GM19467 (cell line): ENCODE data around the gene SERPINB2.
"Not testable (repeated sequence)": the region's sequence is repeated elsewhere in the genome, so short reads cannot be mapped to it uniquely, and the experiment has no call there.

Experiments used
- ATAC-seq: cut with Tn5 transposase; IDR thresholded peaks from one replicate; pipeline ENCODE4 v1.9.1; 2021; ENCODE audit warnings: mild to moderate bottlenecking, moderate library complexity; ENCODE audit not compliant: unreplicated experiment

The SERPINB2 gene

DNA sequence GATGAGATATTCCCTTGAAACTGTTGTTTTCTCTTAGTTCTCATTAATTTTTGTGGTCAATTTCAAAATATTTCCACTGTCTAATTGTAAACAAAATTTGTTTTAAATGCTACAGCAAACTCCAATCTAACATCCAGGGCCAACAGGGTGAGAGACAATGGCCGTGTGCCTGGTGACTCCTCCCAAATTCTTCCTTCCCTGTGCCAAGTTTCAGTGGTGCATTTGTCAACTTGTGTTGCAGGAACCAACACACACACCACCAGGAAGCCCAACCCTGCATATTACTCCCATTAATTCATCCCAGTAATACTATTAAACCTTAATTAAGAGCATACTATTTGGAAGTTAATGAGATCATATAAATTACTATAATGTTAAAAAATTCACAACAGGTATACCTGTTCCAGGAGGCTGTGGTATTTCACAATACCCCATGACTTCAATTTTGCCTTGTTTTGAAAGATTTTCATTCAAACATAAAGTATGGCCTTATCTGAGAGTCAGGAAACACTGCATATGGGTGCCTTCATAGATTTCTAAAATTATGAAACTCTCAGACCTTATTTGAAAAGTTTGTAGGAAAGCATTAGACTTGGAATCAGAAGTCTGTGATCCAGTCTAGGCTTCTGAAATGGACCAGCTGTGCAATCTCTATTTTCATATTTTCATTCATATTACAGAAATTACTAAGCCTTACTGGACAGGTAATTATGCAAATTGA lies 1.1 kb downstream of the SERPINB2 start:
- no peak for ATAC-seq

DNA sequence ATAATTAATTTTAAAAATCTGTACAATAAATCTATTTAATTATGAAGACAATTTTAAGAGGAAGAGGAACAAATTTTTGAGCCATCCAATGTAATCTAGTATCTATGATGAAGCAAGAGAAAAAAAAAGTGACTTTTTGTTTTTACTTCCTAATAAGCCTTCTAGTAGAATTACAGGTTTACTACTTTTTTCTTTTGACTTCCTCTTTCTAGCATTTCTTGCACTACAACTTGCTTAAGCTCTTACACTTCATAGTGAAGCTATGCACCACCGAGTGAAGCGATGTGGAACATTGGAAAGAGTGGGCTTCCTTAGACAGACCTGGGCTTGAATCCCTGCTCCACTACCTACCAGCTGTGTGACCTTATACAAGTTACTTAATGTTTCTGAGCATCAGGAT lies 2.1 kb downstream of the SERPINB2 start:
- ATAC-seq, result no peak

DNA sequence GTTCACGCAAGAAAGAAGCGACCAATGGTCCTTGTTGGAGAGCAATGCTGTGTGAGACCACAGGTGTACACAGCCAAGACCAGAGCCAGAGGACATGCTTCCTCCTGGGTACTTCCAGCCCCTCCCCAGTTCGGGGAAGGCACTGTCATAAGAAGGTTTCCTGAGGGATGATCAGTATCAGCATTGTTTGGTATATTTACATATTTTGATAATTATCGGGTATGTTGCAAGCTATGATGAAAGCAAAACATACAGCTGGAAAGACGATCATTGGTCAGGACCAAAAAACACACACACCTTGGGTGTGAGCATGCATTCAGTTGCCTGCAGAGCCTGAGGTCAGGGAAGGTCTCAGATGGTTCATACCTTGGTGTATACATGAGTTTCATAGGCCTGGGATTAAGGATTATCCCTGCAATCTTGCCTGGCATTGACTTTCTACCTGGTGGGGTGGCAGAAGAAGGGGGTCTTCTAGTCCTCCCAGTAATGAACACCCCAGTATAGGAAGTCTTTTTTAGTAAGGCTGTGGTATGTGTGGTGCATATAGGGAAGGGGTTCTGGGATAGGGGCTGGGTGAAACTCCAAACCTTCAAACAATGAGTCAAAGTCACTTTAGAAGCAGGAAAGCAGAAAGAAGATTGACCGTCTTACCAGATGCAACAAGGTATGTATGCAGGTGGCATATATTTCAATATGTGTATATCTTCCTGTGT lies 2.9 kb downstream of the SERPINB2 start:
- no peak for ATAC-seq

DNA sequence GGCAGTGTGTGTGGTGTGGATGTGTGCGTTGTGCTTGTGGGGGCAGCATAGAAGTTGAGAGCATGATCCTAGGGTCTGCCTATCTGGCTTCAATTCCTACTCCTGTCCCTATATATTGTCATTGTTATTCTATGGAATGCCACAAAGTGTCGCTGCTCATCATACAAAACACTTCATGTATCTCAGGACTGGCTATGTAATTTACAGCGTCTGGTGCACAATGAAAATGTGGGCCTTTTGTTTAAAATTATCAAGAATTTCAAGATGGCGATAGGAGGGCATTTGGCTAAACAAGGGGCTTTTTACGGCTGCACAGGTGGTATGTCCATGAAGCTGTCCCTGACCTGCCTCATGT lies 3.4 kb downstream of the SERPINB2 start:
- ATAC-seq, result no peak

DNA sequence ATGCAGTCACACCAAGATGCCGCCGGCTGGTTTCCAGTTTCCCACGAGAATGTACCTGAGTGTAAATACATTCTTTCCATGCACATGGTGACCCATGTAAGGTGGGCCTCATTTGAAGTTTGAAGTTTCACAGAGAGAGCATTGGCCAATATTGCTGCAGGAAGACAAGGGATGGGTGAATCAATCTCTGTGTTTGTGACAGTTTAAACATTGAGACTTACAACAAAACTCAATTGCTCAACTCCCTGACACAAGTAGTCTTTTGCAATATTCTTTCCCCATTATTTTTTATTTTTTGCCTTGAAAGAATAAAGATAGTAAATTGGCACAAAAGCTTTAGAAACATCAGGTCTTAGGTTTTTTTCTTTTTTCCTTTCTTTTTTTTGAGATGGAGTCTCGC lies 5.1 kb downstream of the SERPINB2 start:
- ATAC-seq, result no peak

DNA sequence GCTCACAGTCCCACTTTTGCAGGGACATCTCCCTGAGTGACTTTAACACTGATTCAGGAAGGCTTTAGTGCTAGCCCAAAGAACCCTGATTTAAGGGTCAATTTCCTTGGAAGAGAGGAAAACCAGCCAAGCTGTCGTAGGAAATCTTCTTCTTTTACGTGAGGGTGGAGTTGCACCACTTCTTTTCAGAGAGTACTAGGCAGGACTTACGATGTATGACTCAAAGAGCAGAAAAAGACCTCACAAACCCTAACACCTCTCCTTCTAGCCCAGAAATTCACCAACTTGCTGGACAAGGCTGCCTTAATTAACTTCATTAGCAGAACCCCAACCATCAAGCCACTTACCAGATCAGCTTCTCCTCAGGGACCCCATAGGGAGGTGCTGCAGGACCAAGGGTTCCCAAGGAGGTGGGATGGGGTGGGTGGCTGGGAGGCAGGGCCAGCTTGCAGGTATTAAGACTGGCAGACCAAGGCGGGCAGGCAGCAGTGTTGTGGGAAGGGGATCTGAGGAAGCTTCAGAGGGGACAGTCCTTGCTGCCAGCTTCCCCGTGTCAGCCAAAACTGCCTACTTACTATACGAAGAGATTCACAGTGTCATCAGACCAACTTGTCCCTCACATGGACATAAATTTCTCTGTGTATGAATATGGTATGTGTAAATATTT lies 6.7 kb downstream of the SERPINB2 start:
- ATAC-seq, result no peak

DNA sequence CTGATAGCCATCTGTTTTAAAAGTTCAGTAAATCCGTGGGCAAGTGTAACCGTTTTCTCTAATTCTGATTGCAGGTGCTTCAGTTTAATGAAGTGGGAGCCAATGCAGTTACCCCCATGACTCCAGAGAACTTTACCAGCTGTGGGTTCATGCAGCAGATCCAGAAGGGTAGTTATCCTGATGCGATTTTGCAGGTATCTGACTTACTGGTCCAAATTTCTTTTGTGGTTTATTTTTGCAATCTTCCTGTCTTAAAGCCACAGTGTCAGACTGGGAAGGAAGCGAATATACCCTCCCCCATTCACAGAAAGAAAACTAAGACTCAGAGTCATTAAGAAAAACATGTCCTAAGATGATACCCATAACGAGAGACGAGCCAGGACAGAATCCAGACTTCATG lies 7.7 kb downstream of the SERPINB2 start:
- ATAC-seq, result no peak

DNA sequence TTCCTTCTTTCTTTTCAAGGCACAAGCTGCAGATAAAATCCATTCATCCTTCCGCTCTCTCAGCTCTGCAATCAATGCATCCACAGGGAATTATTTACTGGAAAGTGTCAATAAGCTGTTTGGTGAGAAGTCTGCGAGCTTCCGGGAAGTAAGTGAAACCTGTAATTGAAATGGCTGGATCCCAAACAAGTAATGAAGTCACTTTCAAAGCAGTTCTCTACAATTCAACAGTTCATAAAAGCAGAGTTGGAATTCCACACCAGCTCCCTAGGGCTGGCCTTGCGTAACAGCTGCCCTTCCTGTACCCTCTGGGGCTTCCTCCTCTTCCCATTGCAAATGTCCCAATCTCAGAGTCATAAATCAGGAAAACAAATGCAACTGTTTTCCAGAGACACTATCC lies 9.6 kb downstream of the SERPINB2 start:
- ATAC-seq, result no peak

DNA sequence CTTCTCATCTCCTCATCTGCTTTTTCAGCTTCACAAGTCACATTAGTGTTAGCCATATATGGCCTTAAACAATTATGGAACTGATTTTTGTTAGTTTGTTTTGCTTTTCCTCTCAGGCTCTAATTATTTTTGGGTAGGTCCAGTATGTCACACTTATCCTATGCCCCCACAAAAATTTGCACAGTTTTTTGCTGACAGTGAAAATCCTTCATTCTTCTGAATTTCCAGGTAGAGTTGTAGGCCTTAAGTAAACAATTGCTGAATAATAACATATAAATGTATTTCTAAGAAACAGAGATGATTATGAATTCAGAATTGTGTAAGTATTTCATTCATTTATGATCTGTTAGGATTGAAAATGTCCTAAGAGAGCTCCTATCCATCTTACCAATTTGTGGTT lies 11.7 kb downstream of the SERPINB2 start:
- ATAC-seq, result no peak

DNA sequence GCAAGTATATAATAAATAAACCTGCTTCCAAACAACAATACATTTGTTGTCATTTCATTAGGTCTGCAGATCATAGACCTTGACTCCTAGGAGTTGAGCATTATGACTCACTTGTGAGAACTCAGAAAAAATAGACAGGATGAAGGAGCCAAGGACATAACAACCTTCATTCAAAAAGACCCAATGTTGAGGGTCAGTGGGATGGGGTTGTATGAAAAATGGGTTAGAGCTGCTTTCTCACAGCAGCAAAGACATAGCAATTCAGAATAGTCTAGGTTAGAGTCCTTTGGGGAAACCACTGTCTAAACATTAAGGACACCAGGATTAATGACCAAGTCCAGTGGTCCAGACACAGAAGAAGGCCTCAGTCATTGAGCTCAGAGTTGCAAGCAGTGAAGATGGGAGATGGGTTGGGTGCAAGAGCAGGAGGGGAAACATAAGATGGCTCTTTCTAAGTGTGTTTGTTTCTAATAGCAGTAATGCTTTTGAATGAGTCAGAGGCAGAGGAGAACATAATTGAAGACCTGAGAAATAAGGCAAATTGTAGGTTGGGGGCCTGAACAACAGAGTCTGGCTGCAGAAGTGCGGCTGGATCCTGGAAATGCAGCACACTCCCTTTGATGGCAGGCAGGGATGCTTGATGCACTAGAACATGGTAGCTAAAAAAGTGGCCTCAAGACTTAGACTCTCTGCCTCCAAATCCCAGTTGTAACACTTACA lies 16.5 kb downstream of the SERPINB2 start:
- ATAC-seq, result no peak

DNA sequence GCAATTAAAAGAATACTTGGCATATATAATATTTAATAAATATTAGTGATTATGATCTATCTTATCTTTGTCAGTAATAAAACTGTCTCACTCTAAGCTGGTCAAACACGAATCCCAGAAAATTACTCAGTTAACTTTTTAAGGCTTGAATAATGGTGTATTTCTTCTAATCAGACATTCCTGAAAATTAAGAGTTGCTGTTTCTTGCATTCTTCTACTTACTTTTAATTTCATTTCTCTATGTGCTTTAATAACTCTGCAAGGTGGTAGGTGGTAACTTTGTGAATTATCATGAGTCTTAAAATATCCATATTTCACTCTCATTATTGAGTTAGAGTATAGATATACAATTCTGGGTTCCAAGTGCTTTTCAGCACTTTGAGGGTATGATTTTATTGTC lies 17.2 kb downstream of the SERPINB2 start:
- ATAC-seq, result no peak

DNA sequence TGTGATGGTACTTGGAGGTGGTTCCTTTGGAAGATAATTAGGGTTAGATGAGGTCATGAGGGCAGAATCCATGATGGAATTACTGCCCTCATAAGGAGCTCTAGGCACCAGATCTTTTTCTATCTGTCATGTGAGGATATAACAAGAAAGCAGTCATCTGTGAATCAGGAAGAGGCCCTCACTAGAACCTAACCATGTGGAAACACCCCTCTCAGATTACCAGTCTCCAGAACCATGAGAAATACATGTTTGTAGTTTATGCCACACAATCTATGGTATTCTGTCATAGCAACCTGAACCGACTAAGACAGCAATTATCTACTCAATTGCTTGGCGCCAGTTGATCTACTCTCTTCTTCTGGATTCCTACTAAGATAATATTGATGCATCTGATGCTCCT lies 17.9 kb downstream of the SERPINB2 start:
- ATAC-seq, result no peak

DNA sequence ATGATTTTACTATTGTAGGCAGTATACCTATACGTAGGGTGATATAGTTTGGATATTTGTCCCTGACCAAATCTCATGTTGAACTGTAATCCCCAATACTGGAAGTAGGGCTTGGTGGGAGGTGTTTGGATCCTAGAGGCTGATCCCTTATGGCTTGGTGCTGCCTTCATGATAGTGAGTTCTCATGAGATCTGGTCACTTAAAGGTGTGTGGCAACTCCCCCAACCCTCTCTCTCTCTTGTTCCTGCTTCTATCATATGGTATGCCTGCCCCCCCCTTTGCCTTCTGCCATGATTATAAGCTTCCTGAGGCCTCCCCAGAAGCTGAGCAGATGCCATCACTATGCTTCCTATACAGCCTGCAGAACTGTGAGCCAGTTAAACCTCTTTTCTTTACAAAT lies 18.6 kb downstream of the SERPINB2 start:
- no peak for ATAC-seq

DNA sequence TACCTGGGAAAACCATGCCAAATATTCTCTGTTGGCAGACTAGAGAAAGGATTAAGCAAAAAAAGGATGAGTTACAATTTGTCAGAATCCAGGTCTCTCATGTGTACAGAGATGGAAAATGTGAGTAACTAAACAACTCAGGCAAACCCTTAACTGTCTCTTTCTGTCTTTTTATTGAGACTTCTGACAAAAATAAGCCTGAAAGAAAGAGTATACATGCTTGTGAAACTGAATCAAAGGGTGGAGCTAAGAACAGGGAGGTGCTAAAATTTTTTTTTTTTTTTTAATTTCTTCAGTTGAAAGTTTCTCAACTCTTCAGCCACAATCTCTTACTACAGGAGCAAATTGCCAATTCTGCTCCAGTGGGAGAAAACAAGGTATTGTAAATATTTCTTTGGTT lies 20.2 kb downstream of the SERPINB2 start, which contains the start of gene SERPINB10:
TSS of gene SERPINB10 (plus strand) at position 295 of the 400 bp plus-strand sequence. CDS start 7,553 bp downstream, outside the sequence.
- peak; percentile 52 for ATAC-seq

DNA sequence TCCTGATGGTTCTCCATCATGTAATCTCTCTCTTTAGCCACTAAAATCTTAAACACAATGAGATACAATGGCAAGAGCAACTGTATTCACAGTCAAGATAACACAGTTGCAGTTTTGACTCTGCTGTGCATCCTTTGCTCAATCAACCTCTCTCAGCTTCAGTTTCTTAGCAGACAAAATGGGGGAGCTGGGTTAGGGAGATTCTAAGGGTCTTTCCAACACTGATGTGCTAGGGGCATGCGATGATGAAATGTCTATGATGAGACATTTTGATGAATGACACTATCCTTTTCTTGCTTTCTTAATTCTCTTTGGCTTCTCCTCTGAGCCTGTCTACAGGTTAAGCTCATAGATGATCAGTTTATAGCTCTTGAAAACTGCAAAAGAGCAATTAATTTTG lies 21.4 kb downstream of the SERPINB2 start:
- ATAC-seq, result no peak

DNA sequence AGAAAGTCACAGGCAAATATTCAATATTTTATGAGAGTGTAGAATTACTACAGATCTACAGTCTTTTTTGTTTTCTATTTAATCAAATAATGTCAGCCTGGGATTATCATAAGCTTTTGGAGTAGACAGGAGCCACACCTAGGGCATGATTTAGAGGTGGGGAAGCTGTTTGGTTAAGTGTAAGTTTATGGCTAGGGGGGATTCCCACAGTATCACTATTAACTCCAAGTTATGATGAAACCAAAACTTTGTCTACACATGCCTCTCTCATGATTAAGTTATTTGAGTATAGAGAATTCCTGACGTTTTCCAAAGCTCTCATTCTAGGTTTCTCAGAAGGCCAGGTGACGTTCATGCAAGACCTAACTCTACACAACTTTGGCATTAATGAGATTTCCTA lies 22.4 kb downstream of the SERPINB2 start:
- ATAC-seq, result peak; percentile 55

DNA sequence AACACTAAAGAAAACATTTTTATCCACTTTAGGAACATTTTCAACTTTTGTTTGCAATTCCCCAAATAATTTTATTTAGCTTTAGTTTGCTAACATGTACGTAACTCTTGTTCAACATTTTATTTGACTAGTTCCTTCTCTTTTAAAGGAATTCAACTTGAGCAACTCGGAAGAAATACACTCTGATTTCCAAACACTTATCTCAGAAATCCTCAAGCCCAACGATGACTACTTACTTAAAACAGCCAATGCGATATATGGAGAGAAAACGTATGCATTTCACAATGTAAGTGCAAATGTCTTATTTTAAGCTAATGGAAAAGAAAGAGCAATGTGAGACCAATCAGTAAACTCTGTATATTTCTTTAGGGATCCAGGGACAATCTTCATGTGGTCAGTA lies 30.3 kb downstream of the SERPINB2 start:
- ATAC-seq, result no peak

DNA sequence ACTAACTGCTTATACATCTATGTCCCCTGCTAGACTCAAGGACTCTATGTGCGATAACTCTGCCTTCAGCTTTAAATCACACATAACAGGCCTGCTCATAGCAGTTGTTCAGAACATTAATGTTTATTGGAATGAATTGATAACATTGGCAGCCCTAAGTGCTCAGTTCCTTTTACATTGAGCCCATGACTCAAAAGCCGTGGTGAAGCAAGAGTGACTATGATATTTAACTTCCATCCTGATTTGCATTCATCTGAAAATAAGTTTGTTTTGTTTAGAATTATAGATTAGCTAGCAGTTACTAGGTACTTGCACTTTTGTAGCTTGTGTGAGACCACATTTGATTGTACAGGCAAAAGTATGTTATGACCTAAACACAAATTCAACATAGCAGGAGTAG lies 34.5 kb downstream of the SERPINB2 start:
- no peak for ATAC-seq

DNA sequence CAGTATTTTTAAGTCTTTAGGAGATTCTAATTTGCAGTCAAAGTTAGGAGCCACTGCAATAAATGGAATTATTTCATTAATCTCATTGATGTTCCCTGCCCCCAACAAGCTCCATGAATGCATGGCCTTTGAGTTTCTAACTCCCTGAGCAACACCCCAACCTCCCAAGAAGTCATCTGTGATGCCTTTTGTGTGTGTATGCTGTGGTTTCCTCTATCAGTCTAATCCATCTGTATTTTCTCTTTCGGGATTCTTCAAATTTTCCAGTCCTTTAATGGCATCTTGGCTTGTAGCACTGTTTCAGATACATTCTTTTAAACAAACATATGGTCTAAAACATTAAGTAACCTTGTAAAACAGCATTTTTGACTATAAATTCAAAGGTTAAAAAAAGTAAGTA lies 37.0 kb downstream of the SERPINB2 start:
- no peak for ATAC-seq

DNA sequence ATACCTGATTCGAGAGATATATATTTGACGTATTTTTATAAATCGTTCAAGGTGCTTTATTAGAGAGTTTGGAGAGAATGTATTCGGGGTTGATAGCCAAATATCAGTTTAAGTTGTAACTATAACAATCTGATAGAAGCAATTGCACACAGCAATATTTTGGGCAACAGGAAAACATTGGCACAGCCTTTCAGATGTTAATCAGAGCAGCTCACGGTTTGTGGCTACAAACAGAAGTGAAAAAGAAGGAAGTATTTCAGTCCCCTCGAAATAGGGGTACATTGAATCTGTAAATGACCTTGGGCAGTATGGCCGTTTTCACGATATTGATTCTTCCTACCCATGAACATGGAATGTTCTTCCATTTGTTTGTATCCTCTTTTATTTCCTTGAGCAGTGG lies 40.8 kb downstream of the SERPINB2 start:
- ATAC-seq, result no peak

DNA sequence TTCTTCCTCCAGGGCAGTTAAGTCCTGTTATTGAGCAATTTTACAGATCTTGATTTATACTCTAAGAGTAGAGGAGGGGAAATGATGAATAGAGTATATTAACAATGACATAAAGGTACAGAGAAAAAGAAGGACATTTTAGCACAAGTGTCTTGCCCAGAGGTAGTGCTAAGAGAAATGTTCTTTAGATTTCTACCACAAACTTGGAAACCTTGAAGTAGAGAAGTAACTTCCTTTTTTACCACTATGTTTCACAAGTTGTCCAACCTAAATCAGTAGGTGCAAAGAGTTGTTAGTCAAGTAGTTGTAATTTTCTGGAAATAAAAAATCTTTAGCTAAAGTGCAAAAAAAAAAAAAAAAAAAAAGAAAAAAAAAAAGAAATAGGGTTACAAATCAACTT lies 41.9 kb downstream of the SERPINB2 start:
- not testable (repeated sequence) for ATAC-seq
